Right lobe of liver (tissue), 4 donors: ENCODE data around the gene ZIC4.

ENCODE experiments used
- POLR2A ChIP-seq: fragments of 450-650 bp; IDR thresholded peaks from one replicate; pipeline ENCODE4 v1.6.1; 2017; ENCODE audit warnings: antibody characterized with exemption, mild to moderate bottlenecking
- TF ChIP-seq, protein P1 (sequence below), 4 donors: fragments of 200-600 bp in 3 of 4; fragments of 450-650 bp in 1 of 4; IDR thresholded peaks; one replicate each; pipeline versions ENCODE4 v1.5.1 to v1.8.0; 2016 to 2022; ENCODE audit warnings: antibody characterized with exemption in 4 of 4, mild to moderate bottlenecking in 2 of 4
- donor health status: DM: no; HTN: no; CAD: no.
- donor health status: DM: no; HTN: no; CAD: no.
- donor health status: DM: no; HTN: yes; CAD: no.

DNA sequence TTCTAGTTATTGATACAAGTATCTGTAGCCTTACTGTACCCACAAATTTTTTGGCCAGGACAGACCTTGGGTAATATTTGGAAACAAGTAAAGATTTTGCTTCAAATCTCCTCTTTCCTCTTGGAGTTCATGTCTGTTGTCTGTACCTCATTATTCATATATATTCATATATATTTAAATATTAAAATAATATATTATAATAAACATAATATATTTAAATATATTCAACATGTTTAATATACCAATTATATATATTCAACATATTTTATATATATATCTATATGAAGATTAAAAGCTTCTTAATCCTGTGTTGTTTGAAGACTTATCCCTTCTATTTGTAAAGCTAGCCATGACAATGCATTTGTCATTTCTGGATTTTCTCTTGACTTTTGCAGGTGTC is 40.9 kb upstream of the ZIC4 start:
- TF ChIP-seq POLR2A, result no peak
- TF ChIP-seq, protein P1, sequence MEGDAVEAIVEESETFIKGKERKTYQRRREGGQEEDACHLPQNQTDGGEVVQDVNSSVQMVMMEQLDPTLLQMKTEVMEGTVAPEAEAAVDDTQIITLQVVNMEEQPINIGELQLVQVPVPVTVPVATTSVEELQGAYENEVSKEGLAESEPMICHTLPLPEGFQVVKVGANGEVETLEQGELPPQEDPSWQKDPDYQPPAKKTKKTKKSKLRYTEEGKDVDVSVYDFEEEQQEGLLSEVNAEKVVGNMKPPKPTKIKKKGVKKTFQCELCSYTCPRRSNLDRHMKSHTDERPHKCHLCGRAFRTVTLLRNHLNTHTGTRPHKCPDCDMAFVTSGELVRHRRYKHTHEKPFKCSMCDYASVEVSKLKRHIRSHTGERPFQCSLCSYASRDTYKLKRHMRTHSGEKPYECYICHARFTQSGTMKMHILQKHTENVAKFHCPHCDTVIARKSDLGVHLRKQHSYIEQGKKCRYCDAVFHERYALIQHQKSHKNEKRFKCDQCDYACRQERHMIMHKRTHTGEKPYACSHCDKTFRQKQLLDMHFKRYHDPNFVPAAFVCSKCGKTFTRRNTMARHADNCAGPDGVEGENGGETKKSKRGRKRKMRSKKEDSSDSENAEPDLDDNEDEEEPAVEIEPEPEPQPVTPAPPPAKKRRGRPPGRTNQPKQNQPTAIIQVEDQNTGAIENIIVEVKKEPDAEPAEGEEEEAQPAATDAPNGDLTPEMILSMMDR (IDR thresholded peaks at IDR 0.05), result no peak
